HepG2 (cell line): Measurements from ENCODE around the gene IGF2BP3. TPM values are rescaled to one million over a fixed set of nuclear protein-coding genes. Genes with fewer than 3 reads are reported as not detected.
A peak's percentile ranks its signal among the peaks of the same experiment; 100 is the strongest.

Source experiments
- ATAC-seq: fragments of 200-7000 bp; cut with Tn5 transposase; 3 replicates; pipeline ENCODE4 v1.9.1; 2020; ENCODE audit warnings: mild to moderate bottlenecking, moderate library complexity
- BruUV-seq: library from RNA; stranded (reverse); fragments of 400-500 nt; replicated peaks from 2 replicates; lab custom pipeline; 2021; lab: Mats Ljungman, UMichigan
- CTCF ChIA-PET: fragments of 300-600 bp; formaldehyde crosslinking; extraction: SDS; loops from one replicate; lab custom pipeline; 2021; ENCODE audit warnings: low total read pairs, inconsistent platforms, low intra/inter-chr PET ratio; lab: Yijun Ruan, JAX
- POLR2A ChIA-PET: fragments of 350-600 bp; sonication (Branson Sonifier 250); formaldehyde crosslinking; loops from one replicate; lab custom pipeline; 2020; ENCODE audit warnings: antibody characterized with exemption, inconsistent platforms; lab: Yijun Ruan, JAX
- DNase-seq: peaks from one replicate; pipeline ENCODE4 v3.0.0-alpha.2; 2015; ENCODE audit warnings: low spot score
- FAIRE-seq: peaks from 3 replicates; lab custom pipeline; 2011; peaks lifted over from hg19 to GRCh38; lab: Jason Lieb, UNC
- H2AFZ ChIP-seq: one replicate; pipeline ENCODE4 v1.6.1; 2011; ENCODE audit warnings: low read length, inconsistent platforms
- H3K27ac ChIP-seq: fragments of 300-600 bp; 3 replicates; pipeline ENCODE4 v1.8.0; 2011; ENCODE audit warnings: mixed run types, mild to moderate bottlenecking, mixed read lengths, low read length, inconsistent platforms; ENCODE audit not compliant: insufficient read depth; ENCODE audit errors: extremely low read length
- H3K27me3 ChIP-seq, 2 experiments: fragments of 200-600 bp in 1 of 2; 2 replicates in 1 of 2; 3 replicates in 1 of 2; pipeline versions ENCODE4 v1.6.0 to v1.8.0; 2011; ENCODE audit warnings: low read length in 2 of 2, mild to moderate bottlenecking in 2 of 2, moderate library complexity in 2 of 2, inconsistent platforms in 1 of 2; ENCODE audit not compliant: insufficient read depth in 2 of 2, control insufficient read depth in 1 of 2
- H3K36me3 ChIP-seq, 2 experiments: fragments of 200-600 bp in 1 of 2; replicated peaks in 1 of 2; 2 replicates in 1 of 2; 3 replicates in 1 of 2; pipeline versions ENCODE4 v1.5.1 to v1.8.0; 2011; ENCODE audit warnings: low read length in 2 of 2, inconsistent platforms in 1 of 2; ENCODE audit not compliant: insufficient read depth in 2 of 2, control insufficient read depth in 1 of 2
- H3K4me1 ChIP-seq: 2 replicates; pipeline ENCODE4 v1.5.1; 2012; ENCODE audit warnings: low read length, inconsistent platforms; ENCODE audit not compliant: insufficient read depth
- H3K4me2 ChIP-seq: 2 replicates; pipeline ENCODE4 v1.6.0; 2011; ENCODE audit warnings: low read depth, low read length, inconsistent platforms
- H3K4me3 ChIP-seq, 3 experiments: fragments of 200-600 bp in 1 of 3; sonication (generic), shearing (Covaris generic) in 1 of 3; replicated peaks in 1 of 3; 2 replicates each; pipeline ENCODE4 v1.5.1; 2011 to 2016; ENCODE audit warnings: low read length in 3 of 3, inconsistent platforms in 2 of 3, low read depth in 2 of 3, mild to moderate bottlenecking in 2 of 3, control low read depth in 1 of 3, mixed read lengths in 1 of 3; ENCODE audit not compliant: insufficient read depth in 1 of 3
- H3K79me2 ChIP-seq: one replicate; pipeline ENCODE4 v1.6.1; 2011; ENCODE audit warnings: low read length, inconsistent platforms; ENCODE audit not compliant: insufficient read depth
- H3K9ac ChIP-seq: 2 replicates; pipeline ENCODE4 v1.6.0; 2011; ENCODE audit warnings: mild to moderate bottlenecking, low read depth, low read length, inconsistent platforms; ENCODE audit not compliant: insufficient read depth
- H3K9me3 ChIP-seq: 2 replicates; pipeline ENCODE4 v1.5.1; 2012; ENCODE audit warnings: mild to moderate bottlenecking, low read length
- H4K20me1 ChIP-seq: 2 replicates; pipeline ENCODE4 v1.6.0; 2011; ENCODE audit warnings: inconsistent platforms, mild to moderate bottlenecking, low read length, moderate library complexity; ENCODE audit not compliant: insufficient read depth
- CSRNP1 ChIP-seq: sonication (generic); formaldehyde crosslinking; IDR thresholded peaks from 2 replicates; pipeline ENCODE4 v1.8.1; 2023; ENCODE audit warnings: mild to moderate bottlenecking, missing genetic modification reagents
- E2F2 ChIP-seq: sonication (generic); formaldehyde crosslinking; IDR thresholded peaks from 2 replicates; pipeline ENCODE4 v1.4.0; 2020; ENCODE audit warnings: missing genetic modification reagents, borderline replicate concordance
- HDAC2 ChIP-seq: sonication (generic); formaldehyde crosslinking; IDR thresholded peaks from 2 replicates; pipeline ENCODE4 v1.4.0; 2020; ENCODE audit warnings: missing genetic modification reagents
- MAFK ChIP-seq, 2 experiments: IDR thresholded peaks in 1 of 2; conservative IDR thresholded peaks in 1 of 2; 2 replicates each; pipeline ENCODE4 v1.6.1; 2011; ENCODE audit warnings: improper control_type of control experiment in 2 of 2, low read length in 2 of 2
- RFX3 ChIP-seq: IDR thresholded peaks from 2 replicates; pipeline ENCODE4 v1.6.1; 2016; ENCODE audit warnings: missing biosample characterization, missing genetic modification reagents
- SAFB2 ChIP-seq: sonication (generic); formaldehyde crosslinking; IDR thresholded peaks from 2 replicates; pipeline ENCODE4 v1.5.1; 2020; ENCODE audit warnings: missing genetic modification reagents, low read depth, mild to moderate bottlenecking, borderline replicate concordance
- TARDBP ChIP-seq: sonication (generic); formaldehyde crosslinking; IDR thresholded peaks from 2 replicates; pipeline ENCODE4 v1.8.0; 2022; ENCODE audit warnings: mild to moderate bottlenecking, missing genetic modification reagents
- ZBTB7A ChIP-seq: sonication (generic); formaldehyde crosslinking; IDR thresholded peaks from 2 replicates; pipeline ENCODE4 v1.8.0; 2022; ENCODE audit warnings: mild to moderate bottlenecking, missing genetic modification reagents
- ZMYM4 ChIP-seq: sonication (generic); formaldehyde crosslinking; IDR thresholded peaks from 2 replicates; pipeline ENCODE4 v1.8.1; 2023; ENCODE audit warnings: mild to moderate bottlenecking, missing genetic modification reagents
- ZNF616 ChIP-seq: sonication (generic); formaldehyde crosslinking; IDR thresholded peaks from 2 replicates; pipeline ENCODE4 v1.5.0; 2020; ENCODE audit warnings: low read depth, mild to moderate bottlenecking, missing genetic modification reagents
- WGBS: methylation state at CpG from one replicate; pipeline ENCODE4 v1.1.6; 2017; ENCODE audit warnings: low lambda C conversion rate; 5-methylcytosine and 5-hydroxymethylcytosine counted together
- in situ Hi-C: cut with HindIII; loops from 2 replicates; pipeline ENCODE4 v1.10.0; 2017; ENCODE audit warnings: low pct_unique_long_range_greater_than_20kb; ENCODE audit not compliant: extremely low pct_ligation_motif_present
- intact Hi-C: fragments of 100-400 bp; cut with micrococcal nuclease; formaldehyde crosslinking; loops from one replicate; pipeline ENCODE4 v1.10.0; 2022; ENCODE audit not compliant: unreplicated experiment
- polyA plus RNA-seq, 8 experiments: library from polyadenylated mRNA; depleted of rRNA in 3 of 8; stranded (reverse) in 7 of 8; unstranded in 1 of 8; fragments of >200 nt; fragmentation: Illumina TruSeq in 4 of 8; extraction: Trizol in 4 of 8; gene quantifications; 2 replicates each; pipeline versions ENCODE4 v1.2.1 to v1.2.3, GENCODE V29; 2011 to 2016; ENCODE audit warnings: low read depth in 4 of 8, missing spikeins in 1 of 8, mixed read lengths in 1 of 8; ENCODE audit not compliant: insufficient read depth in 1 of 8
- total RNA-seq, 5 experiments: library from RNA; depleted of rRNA; stranded (reverse); fragments of >200 nt; fragmentation: Illumina TruSeq; extraction: Trizol; gene quantifications; 2 replicates each; pipeline ENCODE4 v1.2.3, GENCODE V29; 2016; ENCODE audit warnings: low read depth in 1 of 5

IGF2BP3 gene
- total and polyA plus RNA-seq, 2 of the 13 experiments (the other 11 are each of a cell fraction or from before 2014, with no cell fraction given) = 37.7 to 39.5 TPM

GRCh38 chr7:23477962-23478866 is 7.9 kb upstream of the IGF2BP3 start:
- DNase-seq (no peak), FAIRE-seq (peak; percentile 50), ATAC-seq (no peak)
- Histone ChIP-seq H3K4me3 (no peak overlapping the region), H4K20me1 (no peaks in the 10 kb centered on the region), H3K27me3 (no peaks in the 10 kb centered on the region; a peak in 1 of 5 replicates), H3K4me2 (peak overlapping the region; percentile 3; the same call in 1 of the 2 replicates), H2AFZ (no peak overlapping the region), H3K79me2 (peaks cover 31% of the 10 kb centered on the region), H3K4me1 (peaks cover 17% of the 10 kb centered on the region), H3K9ac (no peak overlapping the region), H3K27ac (no peak overlapping the region), H3K9me3 (no peaks in the 10 kb centered on the region), H3K36me3 (no peaks in the 10 kb centered on the region)
- 79% methylated on average over 6 of the region's 6 CpGs for WGBS
- ChIA-PET CTCF (no interaction called here), POLR2A (no interaction called here)
- BruUV-seq = no TSS peak
- intact Hi-C loops (loop anchor here (10.0 kb wide), 1 partner anchor 293 kb away; the partner anchor contains the start of gene NUP42), in situ Hi-C loops (no loop called here)
- TF ChIP-seq MAFK (conservative IDR thresholded peaks at IDR 0.05 in 1 of 2, IDR thresholded peaks at IDR 0.05 in 1 of 2; ENCODE audit: low read length in 2 of 2) (no peak), ZNF616 (CRISPR knock-in tag) (no peak), CSRNP1 (CRISPR knock-in tag) (no peak), E2F2 (CRISPR knock-in tag) (no peak), SAFB2 (CRISPR knock-in tag) (no peak), HDAC2 (CRISPR knock-in tag) (no peak), ZBTB7A (CRISPR knock-in tag) (no peak), ZMYM4 (no peak), RFX3 (CRISPR knock-in tag) (no peak), TARDBP (CRISPR knock-in tag) (no peak)
